ENCODE measurements around the gene CRYAB.

Gene CRYAB

GRCh38 chr11:111870522-111870885 is 41.1 kb downstream of the CRYAB start:
- Histone ChIP-seq H3K4me1 (ENCODE audit: control insufficient read depth in 1 of 2, insufficient read depth in 2 of 2, low read length in 2 of 2) (peaks cover 7 to 8% of the 10 kb centered on the region in 2 donors), H3K27me3 (ENCODE audit: low read depth, low read length) (no peaks in the 10 kb centered on the region), H3K27ac (ENCODE audit: low read length) (peak overlapping the region; percentile 84)

GRCh38 chr11:111870113-111870512 is 41.5 kb downstream of the CRYAB start:
- Histone ChIP-seq H3K27ac (ENCODE audit: low read length) (no peak overlapping the region), H3K36me3 (ENCODE audit: control insufficient read depth in 1 of 2, insufficient read depth in 2 of 2, low read length in 2 of 2) (peaks cover 12 to 35% of the 10 kb centered on the region in 2 donors), H3K4me3 (ENCODE audit: low read depth in 1 of 2, low read length in 2 of 2) (peak overlapping the region; percentile 92), H3K9me3 (ENCODE audit: control insufficient read depth in 1 of 2, low read length in 2 of 2) (no peaks in the 10 kb centered on the region), H3K4me1 (ENCODE audit: control insufficient read depth in 1 of 2, insufficient read depth in 2 of 2, low read length in 2 of 2) (peaks cover 7 to 8% of the 10 kb centered on the region in 2 donors), H3K27me3 (ENCODE audit: low read depth, low read length) (no peaks in the 10 kb centered on the region)

More at GRCh38 chr11:111870522-111870885, 41.1 kb downstream of the CRYAB start:
- peak overlapping the region; percentile 92 for H3K4me3 ChIP-seq (ENCODE audit: low read depth in 1 of 2, low read length in 2 of 2)
- H3K36me3 ChIP-seq (ENCODE audit: control insufficient read depth in 1 of 2, insufficient read depth in 2 of 2, low read length in 2 of 2): peaks cover 16 to 31% of the 10 kb centered on the region in 2 donors
- no peaks in the 10 kb centered on the region for H3K9me3 ChIP-seq (ENCODE audit: control insufficient read depth in 1 of 2, low read length in 2 of 2)

- Histone ChIP-seq H3K4me3 (ENCODE audit: low read depth in 1 of 2, low read length in 2 of 2) (no peak overlapping the region), H3K4me1 (ENCODE audit: control insufficient read depth in 1 of 2, insufficient read depth in 2 of 2, low read length in 2 of 2) (no peaks in the 10 kb centered on the region), H3K27me3 (ENCODE audit: low read depth, low read length) (no peaks in the 10 kb centered on the region), H3K9me3 (ENCODE audit: control insufficient read depth in 1 of 2, low read length in 2 of 2) (no peaks in the 10 kb centered on the region), H3K27ac (ENCODE audit: low read length) (no peak overlapping the region), H3K36me3 (ENCODE audit: control insufficient read depth in 1 of 2, insufficient read depth in 2 of 2, low read length in 2 of 2) (peaks cover 31 to 58% of the 10 kb centered on the region in 2 donors)
Observed at GRCh38 chr11:111860257-111860656, 51.3 kb downstream of the CRYAB start.

Measured in muscle layer of duodenum (tissue), 2 donors.